GM18520 (cell line): ENCODE measurements around the gene KLK1.
"Not testable (repeated sequence)": the region's sequence is repeated elsewhere in the genome, so short reads cannot be mapped to it uniquely, and the experiment has no call there.

Source experiments
- ATAC-seq: cut with Tn5 transposase; IDR thresholded peaks from one replicate; pipeline ENCODE4 v1.9.1; 2021; ENCODE audit not compliant: unreplicated experiment

KLK1 gene

DNA sequence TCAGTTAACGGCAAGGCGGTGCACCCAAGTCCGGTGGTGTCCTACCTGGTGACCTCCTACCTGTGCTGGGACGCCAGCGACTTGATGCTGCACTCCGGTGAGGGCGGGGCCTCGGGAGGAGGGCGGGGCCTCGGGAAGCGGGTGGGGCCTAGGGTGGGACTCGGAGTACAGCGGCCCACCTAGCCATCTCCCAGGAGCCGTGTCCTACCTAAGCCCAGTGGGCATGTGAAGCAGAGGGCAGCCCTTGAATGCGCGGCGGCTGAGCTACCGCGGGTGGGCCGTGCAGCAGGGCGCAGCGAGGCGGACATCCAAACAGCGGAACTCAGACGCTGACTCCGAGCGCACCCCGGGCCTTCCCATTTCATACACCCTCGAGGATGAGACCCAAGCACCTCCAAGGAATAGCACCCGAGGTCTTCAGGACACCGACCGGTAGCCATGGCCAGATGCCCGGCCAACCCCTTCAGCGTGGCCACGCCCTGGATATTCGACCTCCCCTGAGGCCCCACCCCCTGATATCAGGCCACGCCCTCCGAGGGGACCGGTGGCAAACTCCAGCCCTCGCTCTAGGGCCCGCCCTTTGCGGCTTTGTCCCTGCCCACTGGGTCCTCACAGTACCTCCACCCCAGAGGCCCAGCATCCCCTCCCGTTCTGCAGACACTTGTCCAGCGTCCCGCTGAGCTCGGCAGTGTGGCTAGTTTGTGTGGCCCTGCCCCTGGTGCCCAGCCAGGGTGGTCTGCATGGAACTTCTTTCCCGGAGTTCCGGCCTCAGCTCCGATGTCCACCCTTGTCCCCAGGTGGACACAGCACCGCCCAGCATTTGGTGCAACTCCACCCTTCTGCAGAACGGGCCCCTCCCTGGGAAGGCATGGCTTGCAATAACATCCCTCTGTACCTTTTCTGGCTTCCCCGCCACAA, 5.4 kb downstream of the KLK1 start:
- ATAC-seq, result peak; percentile 44

GRCh38 chr19:50815439-50815838, 8.1 kb downstream of the KLK1 start:
- no peak for ATAC-seq

GRCh38 chr19:50814883-50815282, 8.7 kb downstream of the KLK1 start:
- no peak for ATAC-seq

- ATAC-seq, result no peak
Observed at GRCh38 chr19:50812474-50812873, 11.1 kb downstream of the KLK1 start.

DNA sequence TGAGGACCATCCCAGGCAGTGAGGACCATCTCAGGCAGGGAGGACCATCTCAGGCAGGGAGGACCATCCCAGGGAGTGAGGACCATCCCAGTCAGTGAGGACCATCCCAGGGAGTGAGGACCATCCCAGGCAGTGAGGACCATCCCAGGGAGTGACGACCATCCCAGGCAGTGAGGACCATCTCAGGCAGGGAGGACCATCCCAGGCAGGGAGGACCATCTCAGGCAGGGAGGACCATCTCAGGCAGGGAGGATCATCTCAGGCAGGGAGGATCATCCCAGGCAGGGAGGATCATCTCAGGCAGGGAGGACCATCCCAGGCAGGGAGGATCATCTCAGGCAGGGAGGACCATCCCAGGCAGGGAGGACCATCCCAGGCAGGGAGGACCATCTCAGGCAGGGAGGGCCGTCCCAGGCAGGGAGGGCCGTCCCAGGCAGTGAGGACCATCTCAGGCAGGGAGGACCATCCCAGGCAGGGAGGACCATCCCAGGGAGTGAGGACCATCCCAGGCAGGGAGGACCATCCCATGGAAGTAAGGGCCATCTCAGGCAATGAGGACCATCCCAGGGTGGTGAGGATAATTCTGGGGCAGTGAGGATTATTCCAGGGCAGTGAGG, 11.9 kb downstream of the KLK1 start:
- ATAC-seq, result not testable (repeated sequence)

DNA sequence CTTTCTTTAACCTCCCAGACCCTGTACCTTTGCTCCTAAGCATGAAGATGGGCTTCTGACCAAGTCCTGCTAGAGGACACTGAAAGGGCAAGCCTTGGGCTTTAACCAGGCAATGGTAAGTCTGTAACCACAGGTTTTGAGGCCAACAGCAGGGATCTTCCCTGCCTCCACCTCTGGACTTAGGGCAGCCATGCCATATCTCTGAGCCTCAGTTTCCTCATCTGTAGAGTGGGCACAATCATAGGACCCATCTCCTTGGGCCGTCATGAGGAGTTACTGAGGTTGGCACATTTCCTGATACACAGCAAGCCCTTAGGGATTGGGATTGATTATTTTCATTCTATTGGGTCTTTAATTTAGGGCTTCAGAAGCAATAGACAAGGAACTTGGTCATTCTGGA, 14.7 kb downstream of the KLK1 start:
- no peak for ATAC-seq

- peak; percentile 93 for ATAC-seq
Observed at GRCh38 chr19:50804420-50805272, 18.9 kb downstream of the KLK1 start.

GRCh38 chr19:50803633-50804419, 19.8 kb downstream of the KLK1 start:
- ATAC-seq, result no peak

- no peak for ATAC-seq
Observed at GRCh38 chr19:50801107-50801506, 22.5 kb downstream of the KLK1 start.

- no peak for ATAC-seq
Observed at GRCh38 chr19:50799547-50799851, 24.1 kb downstream of the KLK1 start.

GRCh38 chr19:50798659-50799546, 24.7 kb downstream of the KLK1 start:
- ATAC-seq, result no peak

- ATAC-seq, result no peak
Observed at GRCh38 chr19:50797781-50798658, 25.6 kb downstream of the KLK1 start.

DNA sequence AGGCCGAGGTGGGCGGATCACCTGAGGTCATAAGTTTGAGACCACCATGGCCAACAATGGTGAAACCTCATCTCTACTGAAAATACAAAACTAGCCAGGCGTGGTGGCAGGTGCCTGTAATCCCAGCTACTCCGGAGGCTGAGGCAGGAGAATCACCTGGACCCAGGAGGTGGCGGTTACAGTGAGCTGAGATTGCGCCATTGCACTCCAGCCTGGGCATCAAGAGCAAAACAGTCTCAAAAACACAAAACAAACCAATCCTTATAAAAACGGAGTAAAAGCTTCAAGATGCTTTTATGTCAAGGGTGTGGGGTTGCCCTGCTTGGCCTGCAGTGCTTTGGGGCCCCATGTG, 26.2 kb downstream of the KLK1 start:
- no peak for ATAC-seq

GRCh38 chr19:50796634-50797428, 26.8 kb downstream of the KLK1 start:
- no peak for ATAC-seq

DNA sequence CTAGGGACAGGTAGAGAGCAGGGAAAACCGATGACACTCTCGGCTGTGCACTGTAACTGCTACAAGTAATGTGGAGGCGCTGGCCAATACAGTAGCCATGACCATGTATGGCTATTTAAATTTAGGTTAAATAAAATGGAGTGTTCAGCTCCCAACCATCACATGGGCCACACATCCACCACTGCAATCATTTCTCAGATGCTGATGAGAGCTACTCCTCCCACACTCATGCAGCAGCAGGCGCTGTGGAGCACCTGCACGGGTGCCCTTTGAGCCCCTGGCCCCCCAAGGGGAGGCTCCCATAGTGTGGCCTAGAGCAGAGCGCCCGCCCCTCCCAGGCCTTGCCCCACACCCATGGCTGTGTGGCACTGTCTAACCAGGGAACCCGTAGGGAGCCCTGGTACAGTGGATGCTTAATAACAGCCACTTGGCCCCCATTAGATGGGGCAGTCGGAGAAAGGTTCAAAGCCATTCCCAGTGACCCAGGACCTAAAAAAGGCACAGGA, 27.4 kb downstream of the KLK1 start:
- no peak for ATAC-seq

DNA sequence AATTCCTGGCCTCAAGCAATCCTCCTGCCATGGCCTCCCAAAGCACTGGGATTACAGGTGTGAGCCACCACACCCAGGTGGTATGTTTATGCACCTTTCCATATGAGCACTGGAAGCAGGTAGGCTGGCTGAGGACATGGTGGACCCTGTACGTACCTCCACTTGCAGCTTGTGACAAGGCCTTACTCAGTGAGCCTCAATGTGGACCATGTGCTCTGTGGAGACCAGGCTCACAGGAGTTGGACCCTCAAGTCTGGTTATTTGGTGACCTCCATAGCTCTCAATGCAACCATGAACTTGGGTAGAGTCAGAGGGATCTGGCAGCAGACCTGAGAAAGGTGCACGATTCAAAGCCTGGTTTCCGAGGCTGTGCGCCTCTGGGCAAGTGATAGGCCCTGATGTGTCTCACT, 27.9 kb downstream of the KLK1 start:
- ATAC-seq, result no peak

DNA sequence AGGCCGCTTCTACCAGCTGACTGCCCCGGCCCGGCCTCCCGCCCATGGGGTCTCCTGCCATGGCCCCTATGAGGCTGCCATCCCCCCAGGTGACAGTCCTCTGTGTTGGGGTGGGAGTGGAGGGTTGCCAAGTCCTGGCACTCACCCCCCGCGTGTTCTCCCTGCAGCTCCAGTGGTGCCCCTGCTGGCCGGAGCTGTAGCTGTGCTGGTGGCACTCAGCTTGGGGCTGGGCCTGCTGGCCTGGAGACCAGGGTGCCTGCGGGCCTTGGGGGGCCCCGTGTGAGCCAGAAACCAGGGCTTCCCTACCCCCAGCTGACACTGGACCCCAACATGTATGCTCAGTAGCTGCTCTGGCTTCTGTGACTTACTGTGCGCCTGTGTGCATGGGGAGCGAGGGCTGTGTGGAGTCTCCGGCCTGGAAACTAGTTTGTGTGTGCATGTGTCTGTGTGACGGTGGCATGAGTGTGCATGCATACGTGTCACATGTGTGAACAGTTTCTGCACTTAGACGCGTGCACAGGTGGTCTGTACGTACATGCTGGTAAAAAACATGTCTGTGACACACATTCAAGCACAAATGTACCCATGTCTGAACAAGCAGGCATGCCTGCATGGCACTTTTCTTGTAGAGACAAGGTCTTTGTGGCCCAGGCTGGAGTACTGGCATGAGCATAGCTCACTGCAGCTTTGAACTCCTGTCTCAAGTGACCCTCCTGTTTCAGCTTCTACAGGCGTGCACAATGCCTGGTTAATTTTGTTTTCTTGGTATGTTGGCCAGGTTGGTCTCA, 28.5 kb downstream of the KLK1 start:
- no peak for ATAC-seq
